CD14-positive monocyte (primary cell): ENCODE data around the gene TMEM129. TPM values are rescaled to one million over a fixed set of nuclear protein-coding genes. Genes with fewer than 3 reads are reported as not detected.

Experiments used
- DNase-seq, 3 donors: peaks; one replicate each; pipeline ENCODE4 v3.0.0-alpha.2; 2011 to 2022
- H2AFZ ChIP-seq: 2 replicates; pipeline ENCODE4 v1.6.0; 2012; ENCODE audit warnings: mild to moderate bottlenecking, low read depth, low read length, inconsistent platforms; ENCODE audit not compliant: insufficient read depth, poor library complexity, severe bottlenecking
- H3K27ac ChIP-seq, 2 donors: 1 replicate in 1 of 2; 2 replicates in 1 of 2; pipeline ENCODE4 v1.5.1; 2012 to 2013; ENCODE audit warnings: low read length in 2 of 2, control low read depth in 1 of 2, inconsistent platforms in 1 of 2, low read depth in 1 of 2, mild to moderate bottlenecking in 1 of 2
- H3K27me3 ChIP-seq, 2 donors: one replicate each; pipeline versions ENCODE4 v1.6.0 to v1.6.1; 2011 to 2013; ENCODE audit warnings: low read length in 2 of 2; ENCODE audit not compliant: control insufficient read depth in 2 of 2, insufficient read depth in 2 of 2
- H3K36me3 ChIP-seq, 2 donors: replicated peaks in 1 of 2; 1 replicate in 1 of 2; 2 replicates in 1 of 2; pipeline versions ENCODE4 v1.5.1 to v1.6.1; 2012 to 2013; ENCODE audit warnings: low read length in 2 of 2, control low read depth in 1 of 2, inconsistent platforms in 1 of 2, mild to moderate bottlenecking in 1 of 2; ENCODE audit not compliant: insufficient read depth in 2 of 2, control insufficient read depth in 1 of 2
- H3K4me1 ChIP-seq, 2 donors: 1 replicate in 1 of 2; 2 replicates in 1 of 2; pipeline versions ENCODE4 v1.5.1 to v1.6.1; 2012 to 2013; ENCODE audit warnings: low read length in 2 of 2, control low read depth in 1 of 2, inconsistent platforms in 1 of 2, mild to moderate bottlenecking in 1 of 2, moderate library complexity in 1 of 2; ENCODE audit not compliant: insufficient read depth in 2 of 2, control insufficient read depth in 1 of 2
- H3K4me2 ChIP-seq: replicated peaks from 2 replicates; pipeline ENCODE3; 2012; ENCODE audit warnings: low read length, moderate library complexity, mild to moderate bottlenecking; ENCODE audit not compliant: poor library complexity, severe bottlenecking; ENCODE audit errors: extremely low read depth
- H3K4me3 ChIP-seq, 3 experiments: fragments of 200-600 bp in 1 of 3; sonication (generic) in 1 of 3; replicated peaks in 1 of 3; 1 replicate in 2 of 3; 2 replicates in 1 of 3; pipeline ENCODE4 v1.5.1; 2011 to 2013; ENCODE audit warnings: low read length in 3 of 3, mild to moderate bottlenecking in 3 of 3, control low read depth in 2 of 3, low read depth in 2 of 3, inconsistent platforms in 1 of 3, moderate library complexity in 1 of 3
- H3K79me2 ChIP-seq: 2 replicates; pipeline ENCODE4 v1.6.0; 2012; ENCODE audit warnings: mild to moderate bottlenecking, control low read depth, inconsistent platforms, low read length, moderate library complexity; ENCODE audit not compliant: insufficient read depth
- H3K9ac ChIP-seq: 2 replicates; pipeline ENCODE4 v1.6.0; 2017; ENCODE audit warnings: low read length, mild to moderate bottlenecking; ENCODE audit not compliant: insufficient read depth, poor library complexity, severe bottlenecking
- H3K9me3 ChIP-seq, 2 donors: replicated peaks in 1 of 2; 1 replicate in 1 of 2; 2 replicates in 1 of 2; pipeline versions ENCODE4 v1.5.1 to v1.6.1; 2012 to 2013; ENCODE audit warnings: low read length in 2 of 2, control low read depth in 1 of 2; ENCODE audit not compliant: control insufficient read depth in 1 of 2, insufficient read depth in 1 of 2
- H4K20me1 ChIP-seq: 2 replicates; pipeline ENCODE4 v1.6.0; 2012; ENCODE audit warnings: mild to moderate bottlenecking, low read length, control low read depth, moderate library complexity; ENCODE audit not compliant: insufficient read depth
- H3K27ac Mint-ChIP-seq, 7 donors: one replicate each; pipeline ENCODE4 v1.8.0; 2020; ENCODE audit warnings: mild to moderate bottlenecking in 7 of 7, mixed read lengths in 7 of 7, moderate library complexity in 6 of 7, inconsistent platforms in 2 of 7
- H3K27me3 Mint-ChIP-seq, 3 donors: one replicate each; pipeline ENCODE4 v1.8.0; 2021 to 2022; ENCODE audit warnings: low read depth in 3 of 3, mild to moderate bottlenecking in 3 of 3, mixed read lengths in 3 of 3, moderate library complexity in 3 of 3, inconsistent platforms in 1 of 3
- H3K36me3 Mint-ChIP-seq, 2 donors: one replicate each; pipeline ENCODE4 v1.8.0; 2020; ENCODE audit warnings: mixed read lengths in 2 of 2, inconsistent platforms in 1 of 2, mild to moderate bottlenecking in 1 of 2
- H3K4me1 Mint-ChIP-seq: one replicate; pipeline ENCODE4 v1.8.0; 2020; ENCODE audit warnings: mild to moderate bottlenecking, mixed read lengths
- H3K4me3 Mint-ChIP-seq, 2 donors: one replicate each; pipeline ENCODE4 v1.8.0; 2020; ENCODE audit warnings: mild to moderate bottlenecking in 2 of 2, mixed read lengths in 2 of 2, moderate library complexity in 1 of 2
- H3K9me3 Mint-ChIP-seq, 7 donors: one replicate each; pipeline ENCODE4 v1.8.0; 2020 to 2022; ENCODE audit warnings: mixed read lengths in 7 of 7, mild to moderate bottlenecking in 6 of 7, moderate library complexity in 6 of 7, inconsistent platforms in 2 of 7
- WGBS: methylation state at CpG from one replicate; pipeline ENCODE4 v1.1.5; 2013; ENCODE audit warnings: missing lambda C conversion rate; ENCODE audit not compliant: insufficient coverage; 5-methylcytosine and 5-hydroxymethylcytosine counted together
- intact Hi-C, 2 donors: fragments of 100-400 bp; cut with micrococcal nuclease; formaldehyde crosslinking; loops; one replicate each; pipeline versions ENCODE4 v1.15.0 to v1.15.1; 2023
- polyA plus RNA-seq, 3 donors: library from polyadenylated mRNA; depleted of rRNA in 1 of 3; unstranded in 2 of 3; stranded (reverse) in 1 of 3; fragments of 300-500 nt in 2 of 3; fragments of >200 nt in 1 of 3; fragmentation: Illumina TruSeq in 2 of 3; gene quantifications; 1 replicate in 2 of 3; 2 replicates in 1 of 3; pipeline ENCODE4 v1.2.3, GENCODE V29; 2012 to 2021
- TF ChIP-seq, protein P1 (sequence below): fragments of 200-600 bp; IDR thresholded peaks from one replicate; pipeline ENCODE4 v1.8.0; 2022; ENCODE audit warnings: antibody characterized with exemption, mild to moderate bottlenecking

TMEM129 gene
- polyA plus RNA-seq, 3 donors, result 22.4 to 40.2 (median 24.1) TPM

DNA sequence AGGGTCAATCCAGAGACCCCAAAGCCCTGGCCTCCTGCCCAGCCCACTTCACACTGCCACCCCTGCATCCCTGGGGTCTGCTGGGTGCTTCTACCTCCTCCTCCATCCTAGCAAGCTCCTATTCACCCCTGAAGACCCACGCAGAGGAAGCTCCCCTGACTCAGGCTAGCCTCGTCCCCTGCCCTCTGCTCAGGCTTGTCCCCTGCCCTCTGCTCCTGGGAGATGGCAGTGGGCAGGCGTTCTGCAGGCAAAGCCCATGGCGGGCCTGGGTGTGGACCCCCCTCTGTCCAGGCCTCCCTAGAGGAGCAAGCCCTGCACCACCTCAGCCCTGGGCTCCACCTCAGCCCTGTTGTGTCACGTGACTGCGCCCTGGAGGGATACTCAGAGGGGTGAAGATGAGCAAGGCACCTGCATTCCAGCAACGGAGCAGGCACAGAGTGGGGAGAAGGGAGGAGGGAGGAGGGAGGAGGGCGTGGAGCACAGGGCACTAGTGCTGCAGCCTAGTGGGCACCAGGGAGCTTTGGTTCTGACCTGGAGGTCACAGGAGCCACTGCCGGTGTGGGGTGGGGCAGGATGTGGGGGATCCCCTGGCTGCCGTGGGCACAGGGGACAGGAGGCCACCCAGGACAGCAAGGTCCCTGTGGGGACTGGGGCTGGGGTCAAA lies 44.4 kb upstream of the TMEM129 start:
- no peak overlapping the region for H3K4me3 Mint-ChIP-seq

DNA sequence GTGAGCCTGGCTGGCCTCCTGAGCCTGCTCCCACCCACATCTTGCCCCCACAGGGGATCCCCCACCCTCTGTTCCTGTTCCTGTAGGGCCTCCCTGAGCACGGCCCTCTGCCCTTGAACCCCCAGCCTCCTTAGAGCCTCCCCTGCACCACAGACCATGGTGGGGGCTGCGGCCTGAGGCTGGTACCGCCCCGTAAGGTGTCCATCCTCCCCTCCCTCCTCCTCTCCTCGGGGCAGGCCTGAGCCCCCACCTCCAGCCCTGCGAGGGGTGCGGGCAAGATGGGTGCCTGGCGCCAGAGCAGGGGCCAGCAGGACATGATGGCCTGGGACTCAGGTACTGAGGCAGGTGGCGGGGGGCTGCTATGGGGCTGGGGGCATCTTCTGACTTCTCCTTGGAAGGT lies 43.5 kb upstream of the TMEM129 start:
- no peaks in the 10 kb centered on the region for H3K36me3 ChIP-seq
- H3K9me3 Mint-ChIP-seq, result peaks cover 0 to 6% (median 0%) of the 10 kb centered on the region in 7 donors
- H3K4me2 ChIP-seq, result no peak overlapping the region
- H3K4me1 Mint-ChIP-seq, result peaks cover 1% of the 10 kb centered on the region
- H3K4me1 ChIP-seq, result no peaks in the 10 kb centered on the region
- TF ChIP-seq, protein P1, sequence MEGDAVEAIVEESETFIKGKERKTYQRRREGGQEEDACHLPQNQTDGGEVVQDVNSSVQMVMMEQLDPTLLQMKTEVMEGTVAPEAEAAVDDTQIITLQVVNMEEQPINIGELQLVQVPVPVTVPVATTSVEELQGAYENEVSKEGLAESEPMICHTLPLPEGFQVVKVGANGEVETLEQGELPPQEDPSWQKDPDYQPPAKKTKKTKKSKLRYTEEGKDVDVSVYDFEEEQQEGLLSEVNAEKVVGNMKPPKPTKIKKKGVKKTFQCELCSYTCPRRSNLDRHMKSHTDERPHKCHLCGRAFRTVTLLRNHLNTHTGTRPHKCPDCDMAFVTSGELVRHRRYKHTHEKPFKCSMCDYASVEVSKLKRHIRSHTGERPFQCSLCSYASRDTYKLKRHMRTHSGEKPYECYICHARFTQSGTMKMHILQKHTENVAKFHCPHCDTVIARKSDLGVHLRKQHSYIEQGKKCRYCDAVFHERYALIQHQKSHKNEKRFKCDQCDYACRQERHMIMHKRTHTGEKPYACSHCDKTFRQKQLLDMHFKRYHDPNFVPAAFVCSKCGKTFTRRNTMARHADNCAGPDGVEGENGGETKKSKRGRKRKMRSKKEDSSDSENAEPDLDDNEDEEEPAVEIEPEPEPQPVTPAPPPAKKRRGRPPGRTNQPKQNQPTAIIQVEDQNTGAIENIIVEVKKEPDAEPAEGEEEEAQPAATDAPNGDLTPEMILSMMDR, result no peak
- no peak overlapping the region for H2AFZ ChIP-seq
- H3K27me3 Mint-ChIP-seq, result peaks cover 35 to 76% (median 40%) of the 10 kb centered on the region in 3 donors
- intact Hi-C loops, result no loop called here
- H3K4me3 Mint-ChIP-seq, result peak overlapping the region in 1 of 2 donors; percentile 26
- no peak overlapping the region for H3K9ac ChIP-seq
- H3K27ac Mint-ChIP-seq, result no peak overlapping the region
- no peak for DNase-seq
- no peaks in the 10 kb centered on the region for H3K36me3 Mint-ChIP-seq
- H3K79me2 ChIP-seq, result no peaks in the 10 kb centered on the region
- no peak overlapping the region for H3K4me3 ChIP-seq
- peaks cover 3 to 54% of the 10 kb centered on the region in 2 donors for H3K27me3 ChIP-seq
- H4K20me1 ChIP-seq, result no peaks in the 10 kb centered on the region
- WGBS, result 90% methylated on average over 9 of the region's 9 CpGs
- H3K27ac ChIP-seq, result no peak overlapping the region
- no peaks in the 10 kb centered on the region for H3K9me3 ChIP-seq

More for the DNA sequence above, 44.4 kb upstream of the TMEM129 start:
- no peaks in the 10 kb centered on the region for H3K9me3 ChIP-seq
- WGBS, result 88% methylated on average over 9 of the region's 10 CpGs
- TF ChIP-seq, protein P1, result no peak
- no peaks in the 10 kb centered on the region for H3K79me2 ChIP-seq
- DNase-seq, result no peak
- H3K4me1 ChIP-seq, result no peaks in the 10 kb centered on the region
- H3K4me3 ChIP-seq, result no peak overlapping the region
- peaks cover 3 to 58% of the 10 kb centered on the region in 2 donors for H3K27me3 ChIP-seq
- peaks cover 1% of the 10 kb centered on the region for H3K4me1 Mint-ChIP-seq
- no peak overlapping the region for H3K9ac ChIP-seq
- H2AFZ ChIP-seq, result no peak overlapping the region
- no peaks in the 10 kb centered on the region for H3K36me3 Mint-ChIP-seq
- no peaks in the 10 kb centered on the region for H4K20me1 ChIP-seq
- no peak overlapping the region for H3K27ac ChIP-seq
- intact Hi-C loops, result no loop called here
- H3K36me3 ChIP-seq, result no peaks in the 10 kb centered on the region
- peak overlapping the region in 1 of 7 donors; percentile 20 for H3K27ac Mint-ChIP-seq
- peaks cover 0 to 6% (median 0%) of the 10 kb centered on the region in 7 donors for H3K9me3 Mint-ChIP-seq
- no peak overlapping the region for H3K4me2 ChIP-seq
- H3K27me3 Mint-ChIP-seq, result peaks cover 35 to 76% (median 40%) of the 10 kb centered on the region in 3 donors
